ENCODE data around the gene SLC23A1.
A peak's percentile ranks its signal among the peaks of the same experiment; 100 is the strongest.

The SLC23A1 gene

GRCh38 chr5:139393497-139394122, 10.5 kb upstream of the SLC23A1 start:
- no peak for DNase-seq (ENCODE audit: low read depth)
- no peak for TF ChIP-seq CTCF (IDR thresholded peaks at IDR 0.05; ENCODE audit: low read depth, low read length, missing control alignments)
- H3K4me3 ChIP-seq (ENCODE audit: low read depth, low read length): peak overlapping the region; percentile 88

GRCh38 chr5:139392678-139393496, 9.8 kb upstream of the SLC23A1 start:
- DNase-seq (ENCODE audit: low read depth): no peak
- peak overlapping the region; percentile 88 for H3K4me3 ChIP-seq (ENCODE audit: low read depth, low read length)
- peak; percentile 92 for TF ChIP-seq CTCF (IDR thresholded peaks at IDR 0.05; ENCODE audit: low read depth, low read length, missing control alignments)

- no peak for TF ChIP-seq CTCF (IDR thresholded peaks at IDR 0.05; ENCODE audit: low read depth, low read length, missing control alignments)
- H3K4me3 ChIP-seq (ENCODE audit: low read depth, low read length): peak overlapping the region; percentile 88
- DNase-seq (ENCODE audit: low read depth): no peak
These were observed 9.2 kb upstream of the SLC23A1 start for GRCh38 chr5:139392324-139392677.

- H3K4me3 ChIP-seq (ENCODE audit: low read depth, low read length): peak overlapping the region; percentile 88
- TF ChIP-seq CTCF (IDR thresholded peaks at IDR 0.05; ENCODE audit: low read depth, low read length, missing control alignments): no peak
- DNase-seq (ENCODE audit: low read depth): no peak
These were observed 8.7 kb upstream of the SLC23A1 start for GRCh38 chr5:139391570-139392323.

GRCh38 chr5:139390639-139391569, 7.8 kb upstream of the SLC23A1 start:
- no peak for TF ChIP-seq CTCF (IDR thresholded peaks at IDR 0.05; ENCODE audit: low read depth, low read length, missing control alignments)
- peak overlapping the region; percentile 88 for H3K4me3 ChIP-seq (ENCODE audit: low read depth, low read length)

More at GRCh38 chr5:139390639-139391569, 7.8 kb upstream of the SLC23A1 start:
- no peak for DNase-seq (ENCODE audit: low read depth)

Data from GM12864 (cell line).